ENCODE measurements around the gene TMCO4. TPM values are rescaled to one million over a fixed set of nuclear protein-coding genes. Genes with fewer than 3 reads are reported as not detected.

Gene TMCO4
- total RNA-seq, 1 experiment from 2014 or later = 19.1 TPM

DNA sequence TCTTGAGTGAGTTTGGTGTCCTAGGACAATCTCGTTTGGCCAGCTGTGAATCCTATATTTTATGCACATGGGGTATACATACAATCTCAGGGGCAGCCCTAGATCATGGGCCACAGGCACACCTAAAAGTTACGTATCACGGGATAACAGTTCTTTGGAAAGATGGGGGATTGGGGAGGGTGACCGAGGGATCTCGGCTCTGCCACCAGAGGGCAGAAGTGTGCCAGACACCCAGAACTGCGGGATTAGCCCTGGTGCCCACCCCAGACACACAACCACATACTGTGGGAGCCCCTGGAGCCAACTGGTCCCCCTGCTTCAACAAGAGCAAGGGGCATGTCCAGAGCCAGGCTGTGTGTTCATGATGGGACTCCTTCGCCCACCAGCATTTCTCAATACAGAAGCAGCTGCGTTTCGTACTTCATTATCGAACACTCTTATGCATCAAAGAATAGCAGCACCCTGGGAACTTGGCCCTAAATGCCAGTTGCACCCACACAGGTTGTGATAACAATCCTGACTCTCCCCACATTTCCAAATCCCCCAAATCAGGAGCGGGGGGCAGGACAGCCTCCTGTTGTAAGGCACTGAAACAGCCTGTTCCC, 37.4 kb downstream of the TMCO4 start:
- no peaks in the 10 kb centered on the region for H3K27me3 ChIP-seq (replicated peaks)
- peaks cover 43% of the 10 kb centered on the region for H3K4me1 ChIP-seq (replicated peaks)
- H3K27ac ChIP-seq = no peak overlapping the region
- no peak overlapping the region for H3K4me3 ChIP-seq
- H3K9me3 ChIP-seq (replicated peaks) = no peaks in the 10 kb centered on the region
- DNase-seq (ENCODE audit: low read depth in 1 of 2, low spot score in 2 of 2) = peak; percentile 36 to 57
- H3K36me3 ChIP-seq = 0 out of 2 replicates have a peak, but pooled peaks cover 3% of the 10 kb centered on the region

DNA sequence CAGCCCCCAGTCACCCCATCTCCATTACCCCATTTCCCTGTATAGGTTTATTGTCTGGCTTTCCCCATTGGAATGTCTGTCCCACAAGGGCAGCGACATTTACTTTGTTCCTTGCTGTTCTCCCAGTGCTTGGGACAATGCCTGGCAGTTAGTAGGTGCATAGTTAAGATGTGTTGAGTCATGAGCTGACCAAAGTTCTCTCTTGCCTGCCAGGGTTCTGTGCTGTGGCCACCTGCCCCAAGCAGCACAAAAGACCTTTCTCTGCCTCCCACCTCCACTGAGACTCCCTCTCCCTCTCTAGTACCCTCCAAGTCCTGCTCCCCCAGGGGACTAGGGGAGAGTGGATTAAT, 40.0 kb downstream of the TMCO4 start:
- H3K27me3 ChIP-seq (replicated peaks) = no peaks in the 10 kb centered on the region
- H3K9me3 ChIP-seq (replicated peaks) = no peaks in the 10 kb centered on the region
- no peak overlapping the region for H3K4me3 ChIP-seq
- no peak overlapping the region for H3K27ac ChIP-seq
- peak in 1 of 2 experiments; percentile 20 for DNase-seq (ENCODE audit: low read depth in 1 of 2, low spot score in 2 of 2)
- peaks cover 25% of the 10 kb centered on the region for H3K4me1 ChIP-seq (replicated peaks)
- H3K36me3 ChIP-seq = peaks cover 5% of the 10 kb centered on the region; the same call in 1 of the 2 replicates

DNA sequence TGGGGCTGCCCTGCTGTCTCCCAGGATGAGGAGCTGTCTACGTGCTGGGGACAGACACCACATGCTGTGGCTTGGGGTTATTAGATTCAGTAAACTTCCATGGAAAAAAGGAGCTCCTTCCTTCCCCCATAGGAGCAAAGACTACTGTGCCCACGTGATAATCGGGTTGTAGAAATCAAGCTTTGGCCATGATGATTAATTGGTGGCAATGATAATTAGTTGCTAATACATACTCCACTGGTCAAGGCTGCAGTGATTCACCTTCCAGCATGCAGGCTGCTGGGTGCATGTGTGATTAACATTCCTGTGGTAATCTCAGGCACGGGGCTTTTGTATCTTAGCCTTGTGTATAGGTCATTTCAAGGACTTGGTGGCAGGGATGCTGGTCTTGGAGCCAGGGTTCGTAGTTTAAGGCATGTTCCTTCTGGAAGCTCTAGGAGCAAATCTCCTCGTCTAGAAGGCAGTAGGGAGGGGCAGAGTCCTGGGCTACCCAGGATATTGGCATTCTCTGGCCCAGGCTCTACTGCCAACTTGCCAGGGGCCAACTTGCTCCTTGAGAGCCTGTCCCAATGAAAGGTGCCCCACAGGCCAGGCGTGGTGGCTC, 41.4 kb downstream of the TMCO4 start:
- H3K36me3 ChIP-seq = peaks cover 5% of the 10 kb centered on the region; the same call in 1 of the 2 replicates
- H3K27ac ChIP-seq = no peak overlapping the region
- no peaks in the 10 kb centered on the region for H3K27me3 ChIP-seq (replicated peaks)
- H3K9me3 ChIP-seq (replicated peaks) = no peaks in the 10 kb centered on the region
- peaks cover 25% of the 10 kb centered on the region for H3K4me1 ChIP-seq (replicated peaks)
- DNase-seq (ENCODE audit: low read depth in 1 of 2, low spot score in 2 of 2) = peak; percentile 52 to 69
- no peak overlapping the region for H3K4me3 ChIP-seq

DNA sequence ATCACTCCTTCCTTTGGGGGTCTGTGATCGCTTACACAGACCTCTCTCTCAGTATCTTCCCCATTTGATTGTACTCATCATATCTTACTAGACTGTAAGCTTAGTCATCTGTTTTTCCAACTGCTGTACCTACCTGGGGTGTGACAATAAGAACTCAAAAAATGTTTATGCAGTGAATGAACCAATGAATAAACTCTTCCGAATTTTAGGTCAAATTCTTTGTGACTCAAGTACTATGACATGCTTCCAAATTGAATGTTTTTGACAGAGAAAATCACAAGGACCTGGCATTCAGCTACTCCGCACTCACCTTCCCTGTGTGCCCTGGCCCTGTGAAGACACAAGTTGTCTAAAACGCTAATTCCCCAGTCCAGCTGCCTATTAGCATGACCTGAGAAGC, 42.1 kb downstream of the TMCO4 start:
- DNase-seq (ENCODE audit: low read depth in 1 of 2, low spot score in 2 of 2) = no peak
- H3K27ac ChIP-seq = no peak overlapping the region
- no peak overlapping the region for H3K4me3 ChIP-seq

DNA sequence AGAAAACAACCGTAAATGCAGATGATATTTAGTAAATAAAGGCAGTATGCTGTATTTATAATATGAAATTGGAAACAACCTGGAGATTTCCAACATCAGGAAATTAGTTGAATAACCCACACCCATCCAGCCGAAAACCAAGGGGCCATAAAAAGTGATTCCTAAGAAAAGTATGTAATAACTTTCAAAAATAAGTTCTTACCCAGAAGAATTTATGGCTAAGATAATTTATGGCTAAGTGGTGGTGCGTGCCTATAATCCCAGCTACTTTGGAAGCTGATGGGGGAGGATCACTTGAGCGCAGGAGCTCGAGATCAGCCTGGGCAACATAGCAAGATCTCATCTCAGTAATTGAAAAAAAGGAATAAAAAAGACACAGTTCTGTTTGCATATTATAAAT, 43.2 kb downstream of the TMCO4 start:
- Histone ChIP-seq H3K9me3 (replicated peaks) (no peaks in the 10 kb centered on the region), H3K27ac (no peak overlapping the region), H3K4me3 (no peak overlapping the region), H3K36me3 (peaks cover 5% of the 10 kb centered on the region; the same call in 1 of the 2 replicates), H3K4me1 (replicated peaks) (peaks cover 25% of the 10 kb centered on the region), H3K27me3 (replicated peaks) (no peaks in the 10 kb centered on the region)
- DNase-seq (ENCODE audit: low read depth in 1 of 2, low spot score in 2 of 2) = no peak

More for the DNA sequence above, 42.1 kb downstream of the TMCO4 start:
- H3K36me3 ChIP-seq = peaks cover 5% of the 10 kb centered on the region; the same call in 1 of the 2 replicates
- H3K27me3 ChIP-seq (replicated peaks) = no peaks in the 10 kb centered on the region
- H3K9me3 ChIP-seq (replicated peaks) = no peaks in the 10 kb centered on the region
- H3K4me1 ChIP-seq (replicated peaks) = peaks cover 25% of the 10 kb centered on the region

DNA sequence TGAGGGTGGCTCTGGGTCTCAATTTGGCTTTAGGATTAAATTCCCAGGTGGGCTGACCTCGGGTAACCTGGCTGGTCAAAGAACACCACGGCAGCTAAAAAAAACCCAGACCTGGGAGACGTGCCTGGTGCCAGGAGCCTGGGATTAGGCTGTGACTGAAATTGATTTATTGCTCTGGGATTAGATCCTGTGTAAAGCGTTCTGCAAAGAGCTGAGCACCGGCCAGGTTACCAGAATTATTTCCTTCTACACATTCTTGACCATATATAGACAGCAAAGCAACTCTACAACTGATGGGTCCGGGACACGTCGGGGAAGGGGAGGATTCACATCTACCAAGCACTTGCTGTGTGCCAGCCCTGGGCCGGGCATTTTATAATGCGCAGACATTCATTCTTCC, 45.2 kb downstream of the TMCO4 start:
- H3K9me3 ChIP-seq (replicated peaks) = no peaks in the 10 kb centered on the region
- H3K4me1 ChIP-seq (replicated peaks) = peaks cover 21% of the 10 kb centered on the region
- DNase-seq (ENCODE audit: low read depth in 1 of 2, low spot score in 2 of 2) = no peak
- H3K27me3 ChIP-seq (replicated peaks) = no peaks in the 10 kb centered on the region
- no peak overlapping the region for H3K4me3 ChIP-seq
- peaks cover 12% of the 10 kb centered on the region for H3K36me3 ChIP-seq
- H3K27ac ChIP-seq = no peak overlapping the region

DNA sequence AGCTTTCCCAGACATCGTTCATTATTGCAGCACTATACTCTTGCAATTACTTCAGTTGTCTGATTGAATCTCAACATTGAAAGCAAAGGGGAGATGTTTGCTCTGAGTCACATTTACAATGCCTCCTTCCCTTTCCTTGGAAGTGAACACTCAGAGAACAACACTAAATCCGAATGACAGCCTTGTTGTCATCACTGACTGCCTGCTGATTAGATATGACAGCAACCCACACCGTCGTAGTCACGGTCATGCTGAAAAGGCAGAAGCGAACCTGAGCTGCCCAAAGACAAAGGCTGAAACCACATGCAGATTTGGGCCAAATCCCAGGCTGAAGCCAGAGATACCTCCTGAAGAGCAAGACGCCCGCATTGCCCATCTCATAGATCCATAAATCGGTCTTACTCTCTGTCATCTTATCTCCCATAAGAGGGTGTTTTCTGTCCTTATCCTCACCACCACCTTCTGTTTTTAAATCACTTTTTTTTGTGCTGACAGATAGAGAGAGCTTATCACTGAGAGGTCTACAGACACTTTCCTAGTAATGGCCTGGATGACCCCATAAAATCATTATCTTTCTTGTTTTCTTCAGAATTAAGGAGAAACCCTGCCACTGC, 47.5 kb downstream of the TMCO4 start:
- H3K9me3 ChIP-seq (replicated peaks) = no peaks in the 10 kb centered on the region
- H3K27me3 ChIP-seq (replicated peaks) = no peaks in the 10 kb centered on the region
- DNase-seq (ENCODE audit: low read depth in 1 of 2, low spot score in 2 of 2) = no peak
- H3K36me3 ChIP-seq = peaks cover 12% of the 10 kb centered on the region
- H3K27ac ChIP-seq = no peak overlapping the region
- H3K4me1 ChIP-seq (replicated peaks) = no peaks in the 10 kb centered on the region
- no peak overlapping the region for H3K4me3 ChIP-seq

DNA sequence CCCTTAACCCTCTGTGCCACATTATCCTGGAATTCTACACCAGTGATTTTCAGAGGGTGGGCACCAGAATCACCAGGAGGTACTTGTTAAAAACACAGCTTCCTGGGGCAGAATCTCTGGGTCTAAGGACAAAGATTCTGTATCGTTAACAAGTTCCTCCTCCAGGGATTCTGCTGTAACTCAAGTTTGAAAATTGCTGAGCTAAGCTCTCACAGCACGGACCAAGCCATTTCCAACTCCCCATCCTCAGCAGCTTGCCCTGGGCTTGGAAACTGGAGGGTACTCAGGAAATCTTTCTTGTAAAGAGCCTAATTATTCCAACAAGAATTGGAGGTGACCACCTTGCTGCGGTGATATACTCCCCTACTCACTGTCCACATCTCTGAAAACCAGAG, 48.8 kb downstream of the TMCO4 start:
- Histone ChIP-seq H3K27ac (no peak overlapping the region), H3K36me3 (peaks cover 12% of the 10 kb centered on the region), H3K9me3 (replicated peaks) (no peaks in the 10 kb centered on the region), H3K4me1 (replicated peaks) (no peaks in the 10 kb centered on the region), H3K4me3 (no peak overlapping the region), H3K27me3 (replicated peaks) (no peaks in the 10 kb centered on the region)
- DNase-seq (ENCODE audit: low read depth in 1 of 2, low spot score in 2 of 2) = no peak

DNA sequence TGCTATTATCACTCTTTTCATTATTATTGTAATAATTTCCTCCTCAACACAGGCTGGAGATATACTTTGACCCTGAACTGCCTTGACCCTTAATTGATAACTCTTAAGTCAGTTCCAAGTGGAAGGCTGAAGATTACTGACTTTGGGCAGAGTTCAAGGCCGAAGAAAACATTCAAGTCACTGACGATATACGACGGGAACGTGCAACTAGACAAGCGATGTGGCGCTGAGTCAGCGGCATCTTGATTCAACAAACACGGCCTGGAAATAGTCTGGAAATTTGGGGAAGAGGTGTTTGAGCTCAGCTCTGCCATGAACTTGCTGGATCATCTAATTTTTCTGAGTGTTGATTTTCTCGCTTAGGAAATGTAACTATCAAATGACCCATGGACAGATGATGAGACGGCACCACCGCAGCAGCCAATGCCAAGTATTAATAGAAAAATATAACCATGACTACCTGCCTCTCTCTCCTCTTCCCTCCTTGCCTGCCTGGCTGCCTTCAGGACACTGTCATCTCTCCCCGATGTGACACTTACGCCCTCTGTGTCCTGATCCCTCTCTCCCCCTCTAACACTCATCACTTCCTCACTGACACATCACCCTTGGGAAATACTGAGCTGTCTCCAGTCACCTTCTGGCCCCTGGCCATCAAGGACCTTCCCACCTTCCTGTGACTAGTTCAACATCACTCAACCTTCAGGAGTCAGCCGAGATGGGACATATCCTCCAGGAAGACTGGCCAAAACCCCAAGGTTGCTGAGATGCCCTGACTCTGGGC, 49.4 kb downstream of the TMCO4 start:
- no peaks in the 10 kb centered on the region for H3K4me1 ChIP-seq (replicated peaks)
- DNase-seq (ENCODE audit: low read depth in 1 of 2, low spot score in 2 of 2) = no peak
- no peaks in the 10 kb centered on the region for H3K27me3 ChIP-seq (replicated peaks)
- H3K36me3 ChIP-seq = peaks cover 14% of the 10 kb centered on the region
- H3K27ac ChIP-seq = no peak overlapping the region
- H3K9me3 ChIP-seq (replicated peaks) = no peaks in the 10 kb centered on the region
- no peak overlapping the region for H3K4me3 ChIP-seq

DNA sequence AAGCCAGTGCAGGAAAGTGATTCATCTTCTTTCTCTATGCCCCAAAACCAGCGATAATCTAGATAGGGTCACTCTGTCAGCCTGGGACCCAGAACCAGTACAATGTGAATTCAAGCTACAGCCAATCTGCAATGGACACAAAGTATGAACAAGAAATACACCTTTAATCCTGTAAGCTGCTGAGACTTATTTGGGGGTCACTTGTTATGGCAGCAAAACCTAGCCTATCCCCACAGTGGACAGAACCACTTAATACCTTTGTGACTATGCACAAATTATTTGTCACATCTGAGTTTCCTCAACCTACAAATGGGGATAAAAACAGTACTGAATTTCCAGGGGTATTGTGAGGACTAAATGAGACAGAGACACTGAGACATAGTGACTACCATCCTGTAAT, 50.0 kb downstream of the TMCO4 start:
- Histone ChIP-seq H3K36me3 (peaks cover 10% of the 10 kb centered on the region; the same call in 1 of the 2 replicates), H3K4me3 (no peak overlapping the region), H3K27ac (no peak overlapping the region), H3K9me3 (replicated peaks) (no peaks in the 10 kb centered on the region), H3K4me1 (replicated peaks) (no peaks in the 10 kb centered on the region), H3K27me3 (replicated peaks) (no peaks in the 10 kb centered on the region)
- no peak for DNase-seq (ENCODE audit: low read depth in 1 of 2, low spot score in 2 of 2)

DNA sequence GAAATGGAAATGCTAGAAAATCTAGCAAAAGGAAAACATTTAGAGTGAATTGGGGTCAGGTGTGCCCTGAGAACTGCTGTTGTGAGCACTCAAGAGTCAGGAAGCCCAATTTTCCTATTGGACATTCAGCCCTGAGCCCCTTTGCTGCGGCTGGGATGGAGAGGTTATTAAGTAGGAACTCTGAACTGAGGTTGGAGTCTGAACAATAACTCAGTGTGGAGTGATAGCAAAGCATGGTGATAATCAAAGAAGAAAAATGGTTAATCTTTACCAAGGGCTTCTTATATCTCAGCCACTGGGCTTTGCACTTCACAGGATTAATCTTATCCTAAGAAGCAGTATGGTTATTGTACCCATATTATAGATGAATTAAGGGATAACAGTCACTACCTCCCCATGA, 52.0 kb downstream of the TMCO4 start:
- Histone ChIP-seq H3K4me1 (replicated peaks) (no peaks in the 10 kb centered on the region), H3K27me3 (replicated peaks) (no peaks in the 10 kb centered on the region), H3K9me3 (replicated peaks) (no peaks in the 10 kb centered on the region), H3K27ac (no peak overlapping the region), H3K36me3 (peaks cover 10% of the 10 kb centered on the region; the same call in 1 of the 2 replicates), H3K4me3 (no peak overlapping the region)
- DNase-seq (ENCODE audit: low read depth in 1 of 2, low spot score in 2 of 2) = no peak

DNA sequence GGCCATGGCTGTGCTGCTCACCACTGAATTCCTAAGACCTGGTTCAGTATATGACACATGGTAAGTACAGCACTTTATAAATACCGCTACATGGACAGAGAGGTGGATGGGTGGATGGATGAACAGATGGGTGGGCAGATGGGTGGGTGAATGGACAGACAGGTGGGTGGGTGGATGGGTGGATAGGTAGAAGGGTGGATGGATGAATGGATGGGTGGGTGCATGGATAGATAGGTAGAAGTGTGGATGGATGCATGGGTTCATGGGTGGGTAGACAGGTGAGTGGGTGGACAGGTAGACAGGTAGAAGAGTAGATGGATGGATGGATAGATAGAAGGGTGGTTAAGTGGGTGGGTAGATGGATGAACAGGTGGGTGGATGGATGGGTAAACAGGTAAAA, 54.8 kb downstream of the TMCO4 start:
- Histone ChIP-seq H3K27me3 (replicated peaks) (no peaks in the 10 kb centered on the region), H3K4me3 (no peak overlapping the region), H3K9me3 (replicated peaks) (no peaks in the 10 kb centered on the region), H3K27ac (no peak overlapping the region), H3K4me1 (replicated peaks) (no peaks in the 10 kb centered on the region), H3K36me3 (peaks cover 5% of the 10 kb centered on the region; the same call in 1 of the 2 replicates)
- no peak for DNase-seq (ENCODE audit: low read depth in 1 of 2, low spot score in 2 of 2)

DNA sequence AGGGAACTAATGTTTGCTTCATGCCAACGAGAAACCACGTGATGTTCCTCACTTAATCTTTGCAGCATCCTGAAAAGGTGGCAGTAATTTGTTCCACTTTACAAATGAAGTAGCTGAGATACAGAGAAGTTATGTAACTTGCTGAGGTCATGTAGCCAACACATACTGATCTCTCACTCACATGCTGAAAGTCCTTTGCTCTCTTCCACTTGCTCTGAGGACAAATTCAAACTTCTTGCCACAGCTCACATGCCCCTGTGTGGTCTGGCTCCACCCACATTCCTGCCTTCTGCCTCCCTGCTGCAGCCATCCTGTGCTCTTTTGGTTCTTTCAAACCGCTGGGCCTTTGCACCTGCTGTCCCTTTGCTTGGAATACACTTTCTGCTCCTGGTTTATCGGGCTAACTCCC, 55.4 kb downstream of the TMCO4 start:
- Histone ChIP-seq H3K9me3 (replicated peaks) (no peaks in the 10 kb centered on the region), H3K4me3 (no peak overlapping the region), H3K27me3 (replicated peaks) (no peaks in the 10 kb centered on the region), H3K27ac (no peak overlapping the region), H3K36me3 (peaks cover 3% of the 10 kb centered on the region; the same call in 1 of the 2 replicates), H3K4me1 (replicated peaks) (no peaks in the 10 kb centered on the region)
- no peak for DNase-seq (ENCODE audit: low read depth in 1 of 2, low spot score in 2 of 2)

DNA sequence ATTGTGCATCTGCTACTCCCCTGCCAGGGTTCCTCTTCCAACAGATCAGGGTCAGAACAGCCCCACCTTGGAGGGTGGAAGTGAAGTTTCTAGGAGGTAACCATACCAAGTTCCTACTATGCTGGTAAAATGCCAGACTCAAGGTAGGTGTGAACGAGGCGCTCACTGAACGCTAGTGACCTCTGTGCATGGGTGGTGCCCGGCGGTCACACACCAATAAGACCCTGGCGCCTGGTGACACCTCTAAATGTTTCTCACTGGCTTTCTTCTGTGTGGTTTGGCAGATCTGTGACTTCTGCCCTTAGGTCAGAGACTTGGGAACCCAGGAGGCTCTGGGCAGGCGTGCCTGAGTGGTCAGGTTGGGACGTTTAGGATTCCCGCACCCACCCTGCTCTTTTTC, 55.9 kb downstream of the TMCO4 start:
- H3K27me3 ChIP-seq (replicated peaks) = no peaks in the 10 kb centered on the region
- H3K36me3 ChIP-seq = peaks cover 3% of the 10 kb centered on the region; the same call in 1 of the 2 replicates
- H3K27ac ChIP-seq = no peak overlapping the region
- no peak overlapping the region for H3K4me3 ChIP-seq
- H3K9me3 ChIP-seq (replicated peaks) = no peaks in the 10 kb centered on the region
- DNase-seq (ENCODE audit: low read depth in 1 of 2, low spot score in 2 of 2) = no peak
- no peaks in the 10 kb centered on the region for H3K4me1 ChIP-seq (replicated peaks)
